GM18867 (cell line): ENCODE results near the gene CRACDL.
"Not testable (repeated sequence)": the region's sequence is repeated elsewhere in the genome, so short reads cannot be mapped to it uniquely, and the experiment has no call there.

Source experiments
- ATAC-seq: cut with Tn5 transposase; IDR thresholded peaks from one replicate; pipeline ENCODE4 v1.9.1; 2021; ENCODE audit warnings: mild to moderate bottlenecking, moderate library complexity; ENCODE audit not compliant: unreplicated experiment

Gene CRACDL

GRCh38 chr2:98907966-98908905 lies 27.8 kb downstream of the CRACDL start:
- no peak for ATAC-seq

DNA sequence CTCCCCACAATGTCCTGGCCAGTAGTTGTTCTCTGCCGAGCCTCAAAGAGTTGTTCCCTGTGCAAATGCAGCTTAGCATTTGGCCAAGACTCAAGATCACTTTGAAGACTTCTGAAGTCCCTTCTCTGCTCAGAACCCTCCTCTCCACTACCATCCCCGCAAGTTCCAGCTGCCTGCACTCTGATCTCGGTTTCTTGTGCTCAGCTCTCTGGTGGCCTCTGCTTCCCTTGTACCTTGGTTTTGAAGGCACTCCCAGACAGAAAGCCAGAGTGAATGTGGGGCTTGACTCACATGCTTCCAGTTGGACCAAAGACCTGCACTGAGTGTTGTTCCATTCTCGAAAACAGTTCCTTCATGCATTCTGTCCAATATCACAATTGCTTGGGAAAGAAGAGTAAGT lies 28.6 kb downstream of the CRACDL start:
- no peak for ATAC-seq

DNA sequence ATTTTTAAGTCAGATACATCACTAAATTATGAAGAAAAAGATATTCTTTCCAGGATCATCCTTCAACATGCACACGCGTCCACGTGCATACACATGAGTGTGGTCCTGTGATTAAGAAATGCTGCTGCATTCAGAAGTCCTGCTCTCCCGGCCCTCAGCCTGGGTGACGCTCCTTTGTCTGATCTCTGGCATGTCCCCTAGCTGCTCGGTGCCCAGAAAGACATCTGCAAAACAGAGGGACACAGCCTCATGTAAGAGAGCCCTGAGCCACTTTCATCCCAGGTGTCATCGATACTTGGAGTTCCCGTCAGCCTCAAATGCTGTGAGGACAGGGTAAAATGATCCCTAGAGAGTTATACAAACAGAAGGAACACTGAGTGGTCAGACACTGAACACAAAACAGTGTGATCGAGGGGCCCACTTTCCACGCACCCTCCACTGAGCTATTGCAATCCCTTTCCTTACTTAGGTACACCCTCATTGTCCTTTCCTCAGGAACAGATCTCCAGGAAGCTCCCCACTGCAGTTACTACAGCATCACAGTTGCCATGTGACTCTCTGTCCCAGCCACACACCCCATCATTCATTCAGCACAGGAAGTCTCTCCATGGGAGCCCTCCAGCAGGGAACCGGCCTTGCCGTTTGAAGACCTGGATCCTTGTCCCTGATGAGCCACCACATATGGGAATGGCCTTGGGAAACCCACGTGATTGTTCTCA lies 32.1 kb downstream of the CRACDL start:
- no peak for ATAC-seq

DNA sequence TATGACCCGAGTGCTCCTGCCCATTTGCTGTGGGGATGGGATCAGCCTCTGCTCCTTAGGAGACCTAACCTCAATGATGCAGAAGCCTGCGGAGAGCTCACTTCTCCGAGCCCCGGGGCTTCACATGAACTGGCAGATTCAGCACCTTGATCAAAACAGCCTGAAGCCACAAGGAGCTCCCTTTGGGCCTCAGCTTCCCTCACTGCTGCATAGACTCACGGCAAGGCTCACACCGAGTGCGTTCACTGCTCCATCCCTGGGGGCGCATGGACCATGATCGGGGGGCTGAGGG lies 33.0 kb downstream of the CRACDL start:
- ATAC-seq: no peak

DNA sequence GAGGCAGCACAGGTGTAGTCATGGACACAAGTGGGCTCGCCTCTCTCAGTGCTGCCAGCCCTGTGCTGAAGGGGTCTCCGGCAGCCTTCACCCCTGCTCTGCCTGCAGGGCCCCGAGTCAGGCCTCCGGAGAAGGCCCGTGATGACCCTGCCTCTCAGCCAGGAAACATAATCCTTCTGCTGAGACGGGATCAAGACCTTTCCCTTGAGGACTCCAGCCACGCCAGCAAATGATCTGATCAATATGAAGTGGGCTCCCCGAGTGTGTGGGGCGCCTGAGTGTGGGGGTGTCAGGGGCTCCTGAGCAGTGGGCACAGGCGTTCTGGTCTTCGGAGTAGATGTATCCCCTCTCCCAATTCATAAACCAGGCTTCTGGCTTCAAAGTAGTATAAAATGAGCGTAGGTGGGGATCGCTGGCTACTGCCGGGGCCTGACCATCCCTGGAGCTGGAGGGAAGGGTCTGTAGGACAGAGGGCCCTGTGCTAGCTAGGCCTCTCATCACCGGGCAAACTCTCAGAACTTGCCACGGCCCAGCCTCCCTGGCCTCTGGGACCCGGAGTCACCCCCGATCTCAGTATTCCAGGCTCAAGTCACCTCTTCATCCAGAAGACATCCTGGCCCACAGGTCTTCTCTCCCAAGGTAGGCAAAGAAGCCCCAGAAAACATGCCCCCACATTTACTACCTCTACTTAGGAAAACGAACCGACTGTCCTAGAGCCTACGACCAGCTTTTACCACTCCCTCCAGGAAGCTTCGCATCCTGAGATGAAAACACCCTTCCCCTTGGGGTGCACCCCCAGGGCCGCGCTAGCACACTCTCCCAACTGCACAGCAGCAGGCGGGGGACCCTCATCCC lies 33.6 kb downstream of the CRACDL start:
- no peak for ATAC-seq

- ATAC-seq: no peak
These were observed 34.3 kb downstream of the CRACDL start for GRCh38 chr2:98901702-98902101.

DNA sequence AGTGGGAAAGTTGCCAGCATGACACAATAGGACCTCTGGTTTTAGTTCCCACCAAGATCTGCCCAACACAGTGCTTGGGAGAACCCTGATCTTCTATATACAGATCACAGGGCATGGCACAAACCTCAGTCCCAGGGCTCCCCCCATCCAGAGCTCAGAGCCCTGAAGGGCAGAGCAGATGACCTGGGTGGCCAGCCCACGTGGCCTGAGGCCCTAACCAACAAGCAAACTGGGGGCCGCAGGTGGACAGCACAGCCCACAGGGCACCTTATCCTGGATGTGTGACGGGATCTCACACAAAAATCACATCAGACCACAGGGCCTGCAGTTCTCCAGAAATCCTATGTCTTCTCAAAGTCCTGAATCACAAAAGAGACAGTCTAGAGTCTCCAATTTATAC lies 34.7 kb downstream of the CRACDL start:
- no peak for ATAC-seq

GRCh38 chr2:98900721-98901120 lies 35.3 kb downstream of the CRACDL start:
- ATAC-seq: no peak

DNA sequence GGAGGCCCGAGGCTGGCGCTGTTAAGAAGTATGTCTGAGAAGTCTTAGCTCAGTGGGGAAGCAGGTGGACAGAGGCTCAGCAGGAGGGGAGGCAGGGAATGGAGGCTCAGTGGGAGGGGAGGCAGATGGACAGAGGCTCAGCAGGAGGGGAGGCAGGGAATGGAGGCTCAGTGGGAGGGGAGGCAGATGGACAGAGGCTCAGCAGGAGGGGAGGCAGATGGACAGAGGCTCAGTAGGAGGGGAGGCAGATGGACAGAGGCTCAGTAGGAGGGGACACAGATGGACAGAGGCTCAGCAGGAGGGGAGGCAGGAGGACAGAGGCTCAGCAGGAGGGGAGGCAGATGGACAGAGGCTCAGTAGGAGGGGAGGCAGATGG lies 36.3 kb downstream of the CRACDL start:
- not testable (repeated sequence) for ATAC-seq

GRCh38 chr2:98899041-98899702 lies 36.9 kb downstream of the CRACDL start:
- ATAC-seq: no peak

DNA sequence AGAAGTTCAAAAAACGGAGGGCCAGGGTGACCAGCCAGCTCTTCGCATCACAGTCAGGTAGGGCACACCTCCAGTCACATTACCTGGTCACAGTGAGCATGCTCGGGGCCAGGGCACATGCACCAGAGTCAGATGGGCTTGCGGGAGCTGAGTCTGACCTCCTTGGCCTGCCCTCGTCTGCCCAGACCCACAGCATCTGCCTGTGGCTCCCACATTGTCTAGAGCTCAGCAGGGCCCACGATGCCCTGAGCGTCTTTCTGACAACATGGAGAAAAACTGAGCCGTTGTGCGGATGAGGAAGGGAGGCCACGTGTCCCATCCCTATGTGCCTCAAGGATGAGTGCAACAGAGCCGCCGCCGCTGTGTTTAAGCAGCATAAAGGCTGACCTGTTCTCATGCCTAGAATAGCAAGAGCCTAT lies 37.6 kb downstream of the CRACDL start:
- ATAC-seq: no peak

GRCh38 chr2:98897746-98898145 lies 38.3 kb downstream of the CRACDL start:
- ATAC-seq: no peak

- ATAC-seq: no peak
These were observed 39.1 kb downstream of the CRACDL start for GRCh38 chr2:98896944-98897343.

DNA sequence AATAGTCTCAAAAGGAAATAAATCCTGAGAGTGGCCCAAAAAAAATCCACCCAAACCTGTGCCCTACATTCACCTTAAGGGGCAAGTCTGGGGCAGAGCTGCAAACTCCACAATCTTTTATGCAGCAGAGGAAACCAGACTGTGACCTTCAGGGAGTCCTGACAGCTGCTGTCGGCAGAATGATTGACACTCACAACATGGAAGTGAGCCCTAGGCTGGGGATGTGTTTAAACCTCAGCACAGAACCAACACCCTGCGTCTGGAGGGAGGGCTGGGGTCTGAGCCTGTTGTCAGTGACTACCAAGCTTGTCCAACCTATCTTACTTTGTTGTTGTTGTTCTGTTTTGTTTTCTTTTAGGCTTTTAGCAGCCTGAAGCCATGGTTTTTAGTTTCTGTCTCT lies 39.6 kb downstream of the CRACDL start:
- ATAC-seq: no peak

DNA sequence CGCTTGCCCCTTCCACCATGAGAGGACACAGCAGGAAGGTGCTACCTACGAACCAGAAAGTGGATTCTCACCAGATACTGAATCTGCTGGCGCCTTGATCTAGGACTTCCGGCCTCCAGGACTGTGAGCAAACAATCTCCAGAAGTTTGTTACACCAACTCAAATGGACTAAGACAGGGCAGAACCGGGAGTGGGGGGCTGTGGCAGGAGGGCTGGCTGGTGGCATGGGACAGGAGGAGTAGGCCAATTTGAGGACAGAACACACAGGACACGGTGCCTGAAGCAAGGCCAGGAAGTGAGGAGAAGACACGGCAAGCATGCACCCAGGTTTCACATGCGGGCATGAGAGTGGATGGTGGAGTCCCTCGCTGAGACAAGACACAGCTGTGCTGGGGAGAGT lies 40.1 kb downstream of the CRACDL start:
- no peak for ATAC-seq

GRCh38 chr2:98895221-98895620 lies 40.8 kb downstream of the CRACDL start:
- no peak for ATAC-seq

DNA sequence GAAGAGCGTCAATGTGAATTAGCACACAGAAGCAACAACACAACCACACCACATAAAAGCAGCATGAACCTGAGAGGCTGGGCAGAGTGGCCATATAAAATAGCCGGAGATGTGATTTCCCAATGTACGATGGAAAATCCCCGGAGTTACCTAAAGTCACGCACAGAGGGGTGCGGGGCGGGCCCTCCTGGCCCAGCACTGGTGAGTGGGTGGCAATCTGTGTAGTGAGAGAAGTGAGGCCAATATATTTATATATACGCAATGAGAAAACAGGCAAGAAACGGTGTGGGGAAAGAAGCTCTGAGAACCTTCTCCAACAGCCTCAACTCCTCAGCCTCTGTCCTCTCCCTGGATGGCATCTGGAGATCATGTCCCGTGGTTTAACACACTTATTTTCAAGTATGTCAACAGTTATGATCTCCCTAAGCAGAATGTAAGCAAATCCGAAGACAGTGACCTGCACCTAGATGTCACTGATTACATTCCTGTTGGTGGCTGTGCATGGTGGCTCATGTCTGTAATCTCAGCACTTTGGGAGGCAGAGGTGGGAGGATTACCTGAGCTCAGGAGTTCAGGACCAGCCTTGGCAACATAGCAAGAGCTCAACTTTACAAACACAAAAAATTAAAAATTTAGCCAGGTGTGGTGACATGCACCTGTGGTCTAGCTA lies 41.6 kb downstream of the CRACDL start:
- ATAC-seq: no peak

DNA sequence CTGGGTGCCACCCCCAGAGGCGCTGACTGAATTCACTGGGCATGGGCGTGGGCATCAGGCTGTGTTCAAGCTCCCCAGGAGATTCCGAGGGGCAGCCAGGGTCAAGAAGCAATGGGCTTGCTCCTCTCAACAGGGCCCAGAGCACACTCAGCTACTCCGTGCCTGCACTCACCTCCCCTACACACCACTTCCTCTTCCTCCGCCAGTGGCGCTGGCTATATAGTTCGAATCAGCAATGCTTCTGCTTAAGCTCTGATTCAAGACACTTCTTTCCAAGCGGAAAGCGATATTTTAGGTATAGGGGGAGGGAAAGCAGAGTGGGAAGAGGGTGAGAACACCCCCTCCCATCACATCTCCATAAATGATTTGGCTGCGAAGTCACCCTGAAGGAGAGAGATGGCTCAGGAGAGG lies 42.1 kb downstream of the CRACDL start:
- ATAC-seq: no peak

DNA sequence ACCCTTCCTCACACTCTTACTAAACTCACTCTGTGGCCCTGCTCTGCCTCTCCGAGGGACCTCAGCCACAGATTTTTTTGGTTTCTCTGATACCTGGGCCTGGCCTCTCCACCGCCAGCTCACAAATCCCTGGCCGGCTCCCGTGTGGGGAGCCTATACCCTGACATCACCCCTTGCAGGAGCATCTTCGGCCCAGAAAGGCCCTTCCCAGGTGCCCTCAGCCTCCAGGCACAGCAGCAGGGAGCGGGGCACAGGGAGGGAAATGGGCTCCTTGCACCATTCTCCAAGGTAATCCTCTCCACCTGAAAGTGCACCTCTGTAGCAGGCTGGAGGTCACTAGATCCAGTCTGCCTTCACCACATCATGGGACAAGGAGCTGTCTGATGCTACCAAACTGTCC lies 43.2 kb downstream of the CRACDL start:
- ATAC-seq: no peak

DNA sequence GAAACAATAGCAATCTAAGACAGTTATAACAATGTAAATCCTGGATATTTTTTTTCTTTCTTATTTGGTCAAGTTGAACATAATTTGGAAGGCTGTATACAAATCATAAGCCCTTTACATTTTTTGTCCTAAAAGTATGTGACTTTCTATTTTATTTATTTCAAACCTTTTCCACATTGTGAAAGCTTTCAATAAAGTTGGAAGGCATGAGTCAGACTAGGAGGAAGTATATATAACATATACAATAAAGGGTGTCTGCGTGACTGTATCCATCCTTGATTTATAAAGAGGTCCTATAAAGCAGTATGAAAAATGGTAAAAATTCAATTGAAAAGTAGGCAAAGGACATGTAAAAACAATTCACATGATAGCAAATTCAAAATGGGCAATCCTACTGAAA lies 44.4 kb downstream of the CRACDL start:
- no peak for ATAC-seq
